NB4 (cell line): Measurements from ENCODE around the gene IL1F10.

Source experiments
- DNase-seq: peaks from one replicate; pipeline ENCODE4 v3.0.0; 2010; ENCODE audit warnings: low read depth
- H3K4me3 ChIP-seq: one replicate; pipeline ENCODE4 v1.5.1; 2011; ENCODE audit warnings: mild to moderate bottlenecking, low read depth, low read length, moderate library complexity
- CTCF ChIP-seq: IDR thresholded peaks from one replicate; pipeline ENCODE4 v1.5.1; 2012; ENCODE audit warnings: low read depth, low read length
- MAX ChIP-seq: IDR thresholded peaks from 2 replicates; pipeline ENCODE4 v1.6.1; 2011; ENCODE audit warnings: low read depth, low read length
- MYC ChIP-seq: IDR thresholded peaks from 2 replicates; pipeline ENCODE4 v1.6.1; 2011; ENCODE audit warnings: low read depth, low read length
- POLR2A ChIP-seq: IDR thresholded peaks from 2 replicates; pipeline ENCODE4 v1.6.1; 2011; ENCODE audit warnings: mild to moderate bottlenecking; ENCODE audit not compliant: insufficient read length; ENCODE audit errors: extremely low read depth

Gene IL1F10

GRCh38 chr2:113052396-113052917 lies 15.3 kb upstream of the IL1F10 start, which contains the start of gene IL36B:
TSS of gene IL36B (minus strand) at chr2:113052867.
- no peak within 1 kb of the TSS for H3K4me3 ChIP-seq
- DNase-seq: no peak
- TF ChIP-seq MAX (no peak), POLR2A (no peak), CTCF (no peak), MYC (no peak)

- H3K4me3 ChIP-seq: no peak overlapping the region
- no peak for TF ChIP-seq CTCF
- no peak for TF ChIP-seq MAX
- TF ChIP-seq POLR2A: no peak
- no peak for TF ChIP-seq MYC
- no peak for DNase-seq
These were observed 14.1 kb upstream of the IL1F10 start for GRCh38 chr2:113053666-113054065.

- no peak overlapping the region for H3K4me3 ChIP-seq
- TF ChIP-seq CTCF (no peak), MAX (no peak), MYC (no peak), POLR2A (no peak)
- DNase-seq: no peak
These were observed 13.7 kb upstream of the IL1F10 start for GRCh38 chr2:113054066-113054465.

GRCh38 chr2:113056521-113056920 lies 11.2 kb upstream of the IL1F10 start:
- TF ChIP-seq MAX (no peak), CTCF (no peak), MYC (no peak), POLR2A (no peak)
- no peak overlapping the region for H3K4me3 ChIP-seq
- DNase-seq: no peak

GRCh38 chr2:113057117-113057516 lies 10.7 kb upstream of the IL1F10 start:
- H3K4me3 ChIP-seq: no peak overlapping the region
- TF ChIP-seq POLR2A (no peak), MYC (no peak), MAX (no peak), CTCF (no peak)
- no peak for DNase-seq
